Natural killer cell (primary cell): ENCODE results near the gene CES2. TPM values are rescaled to one million over a fixed set of nuclear protein-coding genes. Genes with fewer than 3 reads are reported as not detected.
"Not testable (repeated sequence)": the region's sequence is repeated elsewhere in the genome, so short reads cannot be mapped to it uniquely, and the experiment has no call there.

Experiments used
- ATAC-seq, 3 donors: fragments of 150-1000 bp in 2 of 3; fragments of 200-7000 bp in 1 of 3; cut with Tn5 transposase; 1 replicate in 1 of 3; 2 replicates in 2 of 3; pipeline ENCODE4 v1.10.0; 2021; ENCODE audit warnings: mild to moderate bottlenecking in 2 of 3, moderate library complexity in 2 of 3
- DNase-seq, 2 donors: peaks; one replicate each; pipeline versions ENCODE4 v3.0.0 to v3.0.0-alpha.2; 2013 to 2021; ENCODE audit warnings: mixed read lengths in 1 of 2
- H3K27ac ChIP-seq: one replicate; pipeline ENCODE4 v1.5.1; 2013; ENCODE audit warnings: mild to moderate bottlenecking, low read length
- H3K27me3 ChIP-seq: one replicate; pipeline ENCODE4 v1.6.1; 2013; ENCODE audit warnings: low read length; ENCODE audit not compliant: control insufficient read depth, insufficient read depth
- H3K36me3 ChIP-seq: one replicate; pipeline ENCODE4 v1.6.1; 2013; ENCODE audit warnings: low read length; ENCODE audit not compliant: control insufficient read depth, insufficient read depth
- H3K4me1 ChIP-seq: one replicate; pipeline ENCODE4 v1.6.1; 2013; ENCODE audit warnings: low read length; ENCODE audit not compliant: control insufficient read depth, insufficient read depth
- H3K4me3 ChIP-seq: one replicate; pipeline ENCODE4 v1.5.1; 2013; ENCODE audit warnings: low read length
- H3K9me3 ChIP-seq: one replicate; pipeline ENCODE4 v1.6.1; 2013; ENCODE audit warnings: low read length; ENCODE audit not compliant: control insufficient read depth, insufficient read depth
- H3K27ac Mint-ChIP-seq, 2 donors: one replicate each; pipeline ENCODE4 v1.8.0; 2022; ENCODE audit warnings: mild to moderate bottlenecking in 2 of 2, mixed read lengths in 2 of 2, moderate library complexity in 1 of 2
- H3K27me3 Mint-ChIP-seq, 2 donors: one replicate each; pipeline ENCODE4 v1.8.0; 2022; ENCODE audit warnings: low read depth in 2 of 2, mixed read lengths in 2 of 2
- H3K36me3 Mint-ChIP-seq: one replicate; pipeline ENCODE4 v1.8.0; 2022; ENCODE audit warnings: mixed read lengths
- H3K4me1 Mint-ChIP-seq, 2 donors: one replicate each; pipeline ENCODE4 v1.8.0; 2022; ENCODE audit warnings: mixed read lengths in 2 of 2
- H3K4me3 Mint-ChIP-seq: one replicate; pipeline ENCODE4 v1.8.0; 2022; ENCODE audit warnings: mild to moderate bottlenecking, moderate library complexity, mixed read lengths
- H3K9me3 Mint-ChIP-seq, 2 donors: one replicate each; pipeline ENCODE4 v1.8.0; 2022; ENCODE audit warnings: mixed read lengths in 2 of 2
- CTCF ChIP-seq: fragments of 200-600 bp; IDR thresholded peaks from one replicate; pipeline ENCODE4 v1.8.0; 2022; ENCODE audit warnings: antibody characterized with exemption
- WGBS: methylation state at CpG from one replicate; pipeline ENCODE4 v1.1.7; 2013; ENCODE audit warnings: missing lambda C conversion rate; ENCODE audit not compliant: insufficient coverage; 5-methylcytosine and 5-hydroxymethylcytosine counted together
- intact Hi-C: fragments of 100-400 bp; cut with micrococcal nuclease; formaldehyde crosslinking; loops from one replicate; pipeline ENCODE4 v1.14.2; 2022
- total RNA-seq, 4 donors: library from RNA; stranded (reverse); fragments of 120-200 nt in 1 of 4; gene quantifications; one replicate each; pipeline versions ENCODE4 v1.2.3 to v1.2.4, GENCODE V29; 2013 to 2022

The CES2 gene
- total RNA-seq, 3 donors from 2014 or later (not counting 1 experiment from before 2014, with no cell fraction given), result 26.9 to 33.6 (median 33.1) TPM

GRCh38 chr16:66943426-66944053 lies 8.2 kb downstream of the CES2 start:
- H3K27ac Mint-ChIP-seq, result no peak overlapping the region
- peaks cover 36% of the 10 kb centered on the region for H3K36me3 ChIP-seq
- peaks cover 5% of the 10 kb centered on the region for H3K27me3 ChIP-seq
- intact Hi-C loops, result no loop called here
- H3K9me3 Mint-ChIP-seq, result no peaks in the 10 kb centered on the region
- no peak for TF ChIP-seq CTCF
- WGBS, result 90% methylated on average over 15 of the region's 15 CpGs
- ATAC-seq, result no peak
- no peak for DNase-seq
- H3K27me3 Mint-ChIP-seq, result peaks cover 3 to 4% of the 10 kb centered on the region in 2 donors
- H3K9me3 ChIP-seq, result no peaks in the 10 kb centered on the region
- no peak overlapping the region for H3K4me3 Mint-ChIP-seq
- no peaks in the 10 kb centered on the region for H3K36me3 Mint-ChIP-seq
- H3K4me3 ChIP-seq, result no peak overlapping the region
- H3K4me1 Mint-ChIP-seq, result peaks cover 17 to 18% of the 10 kb centered on the region in 2 donors
- no peak overlapping the region for H3K27ac ChIP-seq
- H3K4me1 ChIP-seq, result peaks cover 13% of the 10 kb centered on the region

GRCh38 chr16:66944054-66944441 lies 8.7 kb downstream of the CES2 start:
- Mint-ChIP-seq H3K9me3 (no peaks in the 10 kb centered on the region), H3K27ac (no peak overlapping the region), H3K4me3 (no peak overlapping the region), H3K27me3 (peaks cover 8 to 9% of the 10 kb centered on the region in 2 donors), H3K4me1 (peaks cover 22 to 24% of the 10 kb centered on the region in 2 donors), H3K36me3 (no peaks in the 10 kb centered on the region)
- H3K4me3 ChIP-seq, result no peak overlapping the region
- H3K27ac ChIP-seq, result no peak overlapping the region
- H3K4me1 ChIP-seq, result peaks cover 18% of the 10 kb centered on the region
- ATAC-seq, result no peak
- peaks cover 35% of the 10 kb centered on the region for H3K36me3 ChIP-seq
- TF ChIP-seq CTCF, result no peak
- intact Hi-C loops, result no loop called here
- no peaks in the 10 kb centered on the region for H3K9me3 ChIP-seq
- DNase-seq, result no peak
- 100% methylated on average over 2 of the region's 5 CpGs for WGBS
- peaks cover 10% of the 10 kb centered on the region for H3K27me3 ChIP-seq

GRCh38 chr16:66944971-66945370 lies 9.7 kb downstream of the CES2 start:
- H3K9me3 ChIP-seq, H3K9me3 Mint-ChIP-seq, H3K36me3 Mint-ChIP-seq, H3K27ac ChIP-seq, H3K4me3 ChIP-seq, intact Hi-C loops, H3K27ac Mint-ChIP-seq, ATAC-seq, H3K4me3 Mint-ChIP-seq, DNase-seq: not testable (repeated sequence)
- Mint-ChIP-seq H3K27me3 (peaks cover 12 to 16% of the 10 kb centered on the region in 2 donors), H3K4me1 (peaks cover 23 to 24% of the 10 kb centered on the region in 2 donors)
- H3K36me3 ChIP-seq, result peaks cover 30% of the 10 kb centered on the region
- peaks cover 20% of the 10 kb centered on the region for H3K4me1 ChIP-seq
- WGBS, result 93% methylated on average over 9 of the region's 9 CpGs
- peaks cover 19% of the 10 kb centered on the region for H3K27me3 ChIP-seq

- no peak overlapping the region for H3K27ac ChIP-seq
- no peaks in the 10 kb centered on the region for H3K9me3 ChIP-seq
- intact Hi-C loops, result no loop called here
- no peak overlapping the region for H3K27ac Mint-ChIP-seq
- H3K4me1 ChIP-seq, result peaks cover 20% of the 10 kb centered on the region
- peaks cover 13 to 21% of the 10 kb centered on the region in 2 donors for H3K27me3 Mint-ChIP-seq
- no peak overlapping the region for H3K4me3 ChIP-seq
- H3K4me3 Mint-ChIP-seq, result no peak overlapping the region
- peaks cover 23 to 24% of the 10 kb centered on the region in 2 donors for H3K4me1 Mint-ChIP-seq
- ATAC-seq (no peak), DNase-seq (no peak)
- TF ChIP-seq CTCF, result no peak
- H3K36me3 ChIP-seq, result peaks cover 21% of the 10 kb centered on the region
- peaks cover 24% of the 10 kb centered on the region for H3K27me3 ChIP-seq
- H3K9me3 Mint-ChIP-seq, result no peaks in the 10 kb centered on the region
- WGBS, result 92% methylated on average over 3 of the region's 4 CpGs
- no peaks in the 10 kb centered on the region for H3K36me3 Mint-ChIP-seq
Observed at GRCh38 chr16:66945939-66946338, 10.6 kb downstream of the CES2 start.
